B cell (primary cell): ENCODE data around the gene LIMCH1. TPM values are rescaled to one million over a fixed set of nuclear protein-coding genes. Genes with fewer than 3 reads are reported as not detected.

ENCODE experiments used
- ATAC-seq: fragments of 200-7000 bp; cut with Tn5 transposase; one replicate; pipeline ENCODE4 v1.10.0; 2021; ENCODE audit warnings: low read depth, mild to moderate bottlenecking, moderate number of reproducible peaks, moderate library complexity
- CTCF ChIA-PET: fragments of 350-600 bp; sonication (Branson Sonifier 250); formaldehyde crosslinking; loops from one replicate; lab custom pipeline; 2021; ENCODE audit warnings: antibody characterized with exemption, inconsistent platforms; lab: Charles Lee
- POLR2A ChIA-PET: fragments of 350-600 bp; sonication (Branson Sonifier 250); formaldehyde crosslinking; loops from one replicate; lab custom pipeline; 2021; ENCODE audit warnings: antibody characterized with exemption; lab: Charles Lee
- DNase-seq: peaks from one replicate; pipeline ENCODE4 v3.0.0; 2013
- H2AFZ ChIP-seq: 2 replicates; pipeline ENCODE4 v1.6.1; 2012; ENCODE audit warnings: mild to moderate bottlenecking, low read depth, low read length; ENCODE audit not compliant: insufficient read depth, poor library complexity, severe bottlenecking
- H3K27ac ChIP-seq, 2 donors: 1 replicate in 1 of 2; 2 replicates in 1 of 2; pipeline ENCODE4 v1.5.1; 2012 to 2013; ENCODE audit warnings: low read length in 2 of 2, mild to moderate bottlenecking in 2 of 2, moderate library complexity in 1 of 2
- H3K27me3 ChIP-seq, 4 experiments: fragments of 200-600 bp in 1 of 4; sonication (generic) in 1 of 4; replicated peaks in 1 of 4; 1 replicate in 2 of 4; 2 replicates in 2 of 4; pipeline versions ENCODE4 v1.6.1 to v1.7.0; 2013 to 2016; ENCODE audit warnings: low read length in 3 of 4, mild to moderate bottlenecking in 2 of 4, mixed read lengths in 1 of 4, moderate library complexity in 1 of 4; ENCODE audit not compliant: insufficient read depth in 4 of 4, control insufficient read depth in 3 of 4; ENCODE audit errors: control extremely low read depth in 1 of 4
- H3K36me3 ChIP-seq, 2 experiments: replicated peaks in 1 of 2; 1 replicate in 1 of 2; 2 replicates in 1 of 2; pipeline versions ENCODE4 v1.6.1 to v1.7.1; 2013; ENCODE audit warnings: low read length in 1 of 2; ENCODE audit not compliant: insufficient read depth in 2 of 2, control insufficient read depth in 1 of 2; ENCODE audit errors: control extremely low read depth in 1 of 2, extremely low read depth in 1 of 2
- H3K4me1 ChIP-seq, 2 donors: fragments of 200-600 bp in 1 of 2; sonication (generic) in 1 of 2; 1 replicate in 1 of 2; 2 replicates in 1 of 2; pipeline versions ENCODE4 v1.5.1 to v1.6.1; 2013 to 2017; ENCODE audit warnings: low read length in 2 of 2; ENCODE audit not compliant: control insufficient read depth in 2 of 2, insufficient read depth in 2 of 2
- H3K4me2 ChIP-seq: replicated peaks from 2 replicates; pipeline ENCODE3; 2012; ENCODE audit warnings: mild to moderate bottlenecking, low read depth, low read length; ENCODE audit not compliant: poor library complexity, severe bottlenecking
- H3K4me3 ChIP-seq, 5 experiments: fragments of 200-600 bp in 1 of 5; sonication (generic) in 1 of 5; 1 replicate in 3 of 5; 2 replicates in 2 of 5; pipeline versions ENCODE4 v1.5.1 to v1.7.0; 2011 to 2016; ENCODE audit warnings: low read length in 4 of 5, mild to moderate bottlenecking in 4 of 5, low read depth in 2 of 5, control low read depth in 1 of 5, moderate library complexity in 1 of 5; ENCODE audit not compliant: insufficient read depth in 1 of 5; ENCODE audit errors: control extremely low read depth in 1 of 5, extremely low read depth in 1 of 5
- H3K79me2 ChIP-seq: fragments of 200-600 bp; sonication (generic); one replicate; pipeline ENCODE4 v1.6.0; 2016; ENCODE audit warnings: low read length; ENCODE audit not compliant: control insufficient read depth, insufficient read depth
- H3K9ac ChIP-seq: fragments of 200-600 bp; sonication (generic); 2 replicates; pipeline ENCODE4 v1.6.1; 2017; ENCODE audit warnings: mild to moderate bottlenecking, low read length, moderate library complexity
- H3K9me3 ChIP-seq, 3 donors: one replicate each; pipeline versions ENCODE4 v1.6.1 to v1.7.1; 2013; ENCODE audit warnings: low read length in 2 of 3; ENCODE audit not compliant: control insufficient read depth in 2 of 3, insufficient read depth in 1 of 3; ENCODE audit errors: control extremely low read depth in 1 of 3
- H4K20me1 ChIP-seq: 2 replicates; pipeline ENCODE4 v1.6.0; 2012; ENCODE audit warnings: mild to moderate bottlenecking, low read length; ENCODE audit not compliant: insufficient read depth, control insufficient read depth, poor library complexity, severe bottlenecking
- H3K27ac Mint-ChIP-seq: one replicate; pipeline ENCODE4 v1.8.0; 2021; ENCODE audit warnings: mixed read lengths
- H3K27me3 Mint-ChIP-seq: one replicate; pipeline ENCODE4 v1.8.0; 2021; ENCODE audit warnings: mixed read lengths
- H3K4me1 Mint-ChIP-seq: one replicate; pipeline ENCODE4 v1.8.0; 2021; ENCODE audit warnings: mixed read lengths
- H3K4me3 Mint-ChIP-seq: one replicate; pipeline ENCODE4 v1.8.0; 2021; ENCODE audit warnings: mixed read lengths
- H3K9me3 Mint-ChIP-seq: one replicate; pipeline ENCODE4 v1.8.0; 2022; ENCODE audit warnings: mixed read lengths; ENCODE audit not compliant: insufficient read depth
- EZH2 ChIP-seq: IDR thresholded peaks from 2 replicates; pipeline ENCODE4 v1.6.1; 2012; ENCODE audit warnings: borderline replicate concordance, low read depth, mild to moderate bottlenecking, moderate library complexity, low read length; ENCODE audit not compliant: insufficient read depth, poor library complexity, severe bottlenecking
- WGBS: methylation state at CpG from one replicate; pipeline ENCODE4 v1.1.5; 2013; ENCODE audit warnings: missing lambda C conversion rate; ENCODE audit not compliant: insufficient coverage; 5-methylcytosine and 5-hydroxymethylcytosine counted together
- intact Hi-C: fragments of 100-400 bp; cut with micrococcal nuclease; formaldehyde crosslinking; loops from one replicate; pipeline ENCODE4 v1.10.0; 2022
- polyA plus RNA-seq: library from polyadenylated mRNA; depleted of rRNA; stranded (reverse); fragments of >200 nt; gene quantifications from 2 replicates; pipeline ENCODE4 v1.2.3, GENCODE V29; 2012
- total RNA-seq, 2 donors: library from RNA; stranded (reverse); fragments of 120-200 nt in 1 of 2; gene quantifications; 1 replicate in 1 of 2; 2 replicates in 1 of 2; pipeline versions ENCODE4 v1.2.3 to v1.2.4, GENCODE V29; 2013 to 2022
- TF ChIP-seq, protein P1 (sequence below): fragments of 200-600 bp; IDR thresholded peaks from one replicate; pipeline ENCODE4 v1.8.0; 2022; ENCODE audit warnings: antibody characterized with exemption, mild to moderate bottlenecking

The LIMCH1 gene
- total and polyA plus RNA-seq, 2 donors (not counting 1 experiment from before 2014, with no cell fraction given): not detected

GRCh38 chr4:41514169-41514568 is 23.8 kb upstream of the LIMCH1 start:
- no peak overlapping the region for H3K4me3 ChIP-seq
- no peaks in the 10 kb centered on the region for H3K27me3 ChIP-seq
- DNase-seq: no peak
- H3K4me3 Mint-ChIP-seq: no peak overlapping the region
- TF ChIP-seq, protein P1, sequence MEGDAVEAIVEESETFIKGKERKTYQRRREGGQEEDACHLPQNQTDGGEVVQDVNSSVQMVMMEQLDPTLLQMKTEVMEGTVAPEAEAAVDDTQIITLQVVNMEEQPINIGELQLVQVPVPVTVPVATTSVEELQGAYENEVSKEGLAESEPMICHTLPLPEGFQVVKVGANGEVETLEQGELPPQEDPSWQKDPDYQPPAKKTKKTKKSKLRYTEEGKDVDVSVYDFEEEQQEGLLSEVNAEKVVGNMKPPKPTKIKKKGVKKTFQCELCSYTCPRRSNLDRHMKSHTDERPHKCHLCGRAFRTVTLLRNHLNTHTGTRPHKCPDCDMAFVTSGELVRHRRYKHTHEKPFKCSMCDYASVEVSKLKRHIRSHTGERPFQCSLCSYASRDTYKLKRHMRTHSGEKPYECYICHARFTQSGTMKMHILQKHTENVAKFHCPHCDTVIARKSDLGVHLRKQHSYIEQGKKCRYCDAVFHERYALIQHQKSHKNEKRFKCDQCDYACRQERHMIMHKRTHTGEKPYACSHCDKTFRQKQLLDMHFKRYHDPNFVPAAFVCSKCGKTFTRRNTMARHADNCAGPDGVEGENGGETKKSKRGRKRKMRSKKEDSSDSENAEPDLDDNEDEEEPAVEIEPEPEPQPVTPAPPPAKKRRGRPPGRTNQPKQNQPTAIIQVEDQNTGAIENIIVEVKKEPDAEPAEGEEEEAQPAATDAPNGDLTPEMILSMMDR: no peak
- TF ChIP-seq EZH2: no peak
- H2AFZ ChIP-seq: no peak overlapping the region
- intact Hi-C loops: no loop called here
- no peaks in the 10 kb centered on the region for H3K36me3 ChIP-seq
- no peaks in the 10 kb centered on the region for H4K20me1 ChIP-seq
- peaks cover 1% of the 10 kb centered on the region for H3K9me3 Mint-ChIP-seq
- H3K4me2 ChIP-seq: no peak overlapping the region
- no peaks in the 10 kb centered on the region for H3K27me3 Mint-ChIP-seq
- no peaks in the 10 kb centered on the region for H3K79me2 ChIP-seq
- H3K4me1 Mint-ChIP-seq: no peaks in the 10 kb centered on the region
- 100% methylated on average over 1 of the region's 1 CpG for WGBS
- no peak overlapping the region for H3K27ac ChIP-seq
- no peak overlapping the region for H3K27ac Mint-ChIP-seq
- no peaks in the 10 kb centered on the region for H3K4me1 ChIP-seq
- CTCF ChIA-PET: no interaction called here
- POLR2A ChIA-PET: no interaction called here
- H3K9ac ChIP-seq: no peak overlapping the region
- no peaks in the 10 kb centered on the region for H3K9me3 ChIP-seq
- ATAC-seq: no peak

DNA sequence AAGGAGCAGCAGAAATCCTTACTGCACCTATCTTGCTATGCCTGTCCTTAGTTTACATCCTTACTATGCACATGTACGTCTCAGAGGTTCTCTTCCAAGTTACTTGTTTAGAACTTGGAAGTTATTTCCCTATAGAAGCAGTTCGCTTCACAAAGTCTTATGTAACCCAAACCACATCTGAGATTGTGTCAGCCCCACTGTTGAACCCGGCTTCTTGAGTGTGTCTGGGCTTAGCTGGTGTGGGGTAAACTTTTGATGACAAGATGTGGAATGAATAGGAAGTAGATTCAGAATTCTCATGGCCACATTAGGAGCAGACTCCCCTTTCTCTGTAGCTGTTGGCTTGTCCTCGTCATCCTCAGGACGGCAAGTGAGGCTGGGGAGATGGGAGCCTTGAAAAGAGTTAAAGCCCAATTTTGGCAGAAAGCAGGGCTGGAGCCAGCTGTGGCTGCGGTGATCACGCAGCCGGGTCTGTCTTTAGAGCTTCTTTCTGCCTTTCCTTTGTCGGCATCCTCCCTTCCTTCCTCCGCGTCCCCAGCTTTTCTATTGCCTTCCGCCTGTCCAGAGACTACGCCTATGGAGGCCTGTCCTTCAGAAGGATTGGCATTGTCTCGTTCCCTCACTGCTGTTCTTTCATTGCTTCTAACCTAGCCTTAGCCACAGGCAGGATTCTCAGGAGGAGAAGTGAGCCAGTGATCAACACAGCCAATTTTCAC is 23.0 kb upstream of the LIMCH1 start:
- Histone ChIP-seq H3K36me3 (no peaks in the 10 kb centered on the region), H3K9ac (no peak overlapping the region), H2AFZ (no peak overlapping the region), H3K27ac (no peak overlapping the region), H3K4me2 (no peak overlapping the region), H3K4me1 (no peaks in the 10 kb centered on the region), H4K20me1 (no peaks in the 10 kb centered on the region), H3K4me3 (no peak overlapping the region), H3K9me3 (no peaks in the 10 kb centered on the region), H3K27me3 (no peaks in the 10 kb centered on the region), H3K79me2 (no peaks in the 10 kb centered on the region)
- TF ChIP-seq EZH2: no peak
- TF ChIP-seq, protein P1: no peak
- DNase-seq (no peak), ATAC-seq (no peak)
- Mint-ChIP-seq H3K27ac (no peak overlapping the region), H3K27me3 (no peaks in the 10 kb centered on the region), H3K9me3 (peaks cover 1% of the 10 kb centered on the region), H3K4me1 (no peaks in the 10 kb centered on the region), H3K4me3 (no peak overlapping the region)
- 95% methylated on average over 11 of the region's 14 CpGs for WGBS
- intact Hi-C loops: no loop called here
- CTCF ChIA-PET: no interaction called here
- POLR2A ChIA-PET: no interaction called here
